ENCODE data around the gene EHMT1.

GRCh38 chr9:137650779-137651178 lies 32.0 kb downstream of the EHMT1 start:
- no peak for TF ChIP-seq EZH2 (optimal IDR thresholded peaks at IDR 0.05; ENCODE audit: low read depth, low read length)
- TF ChIP-seq, protein P1, sequence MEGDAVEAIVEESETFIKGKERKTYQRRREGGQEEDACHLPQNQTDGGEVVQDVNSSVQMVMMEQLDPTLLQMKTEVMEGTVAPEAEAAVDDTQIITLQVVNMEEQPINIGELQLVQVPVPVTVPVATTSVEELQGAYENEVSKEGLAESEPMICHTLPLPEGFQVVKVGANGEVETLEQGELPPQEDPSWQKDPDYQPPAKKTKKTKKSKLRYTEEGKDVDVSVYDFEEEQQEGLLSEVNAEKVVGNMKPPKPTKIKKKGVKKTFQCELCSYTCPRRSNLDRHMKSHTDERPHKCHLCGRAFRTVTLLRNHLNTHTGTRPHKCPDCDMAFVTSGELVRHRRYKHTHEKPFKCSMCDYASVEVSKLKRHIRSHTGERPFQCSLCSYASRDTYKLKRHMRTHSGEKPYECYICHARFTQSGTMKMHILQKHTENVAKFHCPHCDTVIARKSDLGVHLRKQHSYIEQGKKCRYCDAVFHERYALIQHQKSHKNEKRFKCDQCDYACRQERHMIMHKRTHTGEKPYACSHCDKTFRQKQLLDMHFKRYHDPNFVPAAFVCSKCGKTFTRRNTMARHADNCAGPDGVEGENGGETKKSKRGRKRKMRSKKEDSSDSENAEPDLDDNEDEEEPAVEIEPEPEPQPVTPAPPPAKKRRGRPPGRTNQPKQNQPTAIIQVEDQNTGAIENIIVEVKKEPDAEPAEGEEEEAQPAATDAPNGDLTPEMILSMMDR (IDR thresholded peaks at IDR 0.05; ENCODE audit: low read length) = no peak
- TF ChIP-seq EZH2phosphoT487 (IDR thresholded peaks at IDR 0.05; ENCODE audit: low read length) = no peak

Measured in MM.1S (cell line).